ENCODE results near the gene TTBK1.

The TTBK1 gene

GRCh38 chr6:43304882-43305281 is 61.6 kb downstream of the TTBK1 start:
- DNase-seq (ENCODE audit: low spot score), result no peak

- no peak for DNase-seq (ENCODE audit: low spot score)
Measured at GRCh38 chr6:43306086-43306485, 62.8 kb downstream of the TTBK1 start.

GRCh38 chr6:43307451-43308100 is 64.3 kb downstream of the TTBK1 start:
- DNase-seq (ENCODE audit: low spot score), result no peak

- no peak for DNase-seq (ENCODE audit: low spot score)
Measured at GRCh38 chr6:43308101-43308989, 65.1 kb downstream of the TTBK1 start, which contains the start of gene CRIP3. TSS of gene CRIP3 (minus strand) at chr6:43308826. CDS start at chr6:43308792, 34 bp downstream.

- no peak for DNase-seq (ENCODE audit: low spot score)
Measured at GRCh38 chr6:43308990-43309477, 65.8 kb downstream of the TTBK1 start.

- no peak for DNase-seq (ENCODE audit: low spot score)
Measured at GRCh38 chr6:43310134-43310533, 66.9 kb downstream of the TTBK1 start.

- DNase-seq (ENCODE audit: low spot score), result no peak
Measured at GRCh38 chr6:43310624-43311023, 67.3 kb downstream of the TTBK1 start.

GRCh38 chr6:43311666-43312065 is 68.4 kb downstream of the TTBK1 start:
- DNase-seq (ENCODE audit: low spot score), result no peak

- no peak for DNase-seq (ENCODE audit: low spot score)
Measured at GRCh38 chr6:43313813-43314212, 70.5 kb downstream of the TTBK1 start.

- no peak for DNase-seq (ENCODE audit: low spot score)
Measured at GRCh38 chr6:43318011-43318410, 74.7 kb downstream of the TTBK1 start.

GRCh38 chr6:43325876-43326275 is 82.6 kb downstream of the TTBK1 start:
- no peak for DNase-seq (ENCODE audit: low spot score)

GRCh38 chr6:43328528-43328927 is 85.2 kb downstream of the TTBK1 start:
- DNase-seq (ENCODE audit: low spot score), result no peak

GRCh38 chr6:43331470-43331869 is 88.2 kb downstream of the TTBK1 start:
- no peak for DNase-seq (ENCODE audit: low spot score)

GRCh38 chr6:43331891-43332290 is 88.6 kb downstream of the TTBK1 start:
- no peak for DNase-seq (ENCODE audit: low spot score)

- DNase-seq (ENCODE audit: low spot score), result no peak
Measured at GRCh38 chr6:43334466-43335095, 91.3 kb downstream of the TTBK1 start.

GRCh38 chr6:43335469-43335868 is 92.2 kb downstream of the TTBK1 start:
- no peak for DNase-seq (ENCODE audit: low spot score)

GRCh38 chr6:43336382-43336781 is 93.1 kb downstream of the TTBK1 start:
- peak; percentile 28 for DNase-seq (ENCODE audit: low spot score)

Data from putamen (tissue), 1 donor.